Prostate gland (tissue), 2 donors: ENCODE measurements around the gene PAPLN.

Source experiments
- POLR2A ChIP-seq: fragments of 450-650 bp; IDR thresholded peaks from one replicate; pipeline ENCODE4 v1.6.1; 2016; ENCODE audit warnings: antibody characterized with exemption, mild to moderate bottlenecking
- TF ChIP-seq, protein P1 (sequence below), 4 experiments: fragments of 200-600 bp in 2 of 4; fragments of 450-650 bp in 2 of 4; sonication (generic) in 2 of 4; IDR thresholded peaks; 1 replicate in 3 of 4; 2 replicates in 1 of 4; pipeline ENCODE4 v1.5.1; 2016 to 2019; ENCODE audit warnings: antibody characterized with exemption in 4 of 4, mild to moderate bottlenecking in 2 of 4, moderate library complexity in 2 of 4

- TF ChIP-seq, protein P1, sequence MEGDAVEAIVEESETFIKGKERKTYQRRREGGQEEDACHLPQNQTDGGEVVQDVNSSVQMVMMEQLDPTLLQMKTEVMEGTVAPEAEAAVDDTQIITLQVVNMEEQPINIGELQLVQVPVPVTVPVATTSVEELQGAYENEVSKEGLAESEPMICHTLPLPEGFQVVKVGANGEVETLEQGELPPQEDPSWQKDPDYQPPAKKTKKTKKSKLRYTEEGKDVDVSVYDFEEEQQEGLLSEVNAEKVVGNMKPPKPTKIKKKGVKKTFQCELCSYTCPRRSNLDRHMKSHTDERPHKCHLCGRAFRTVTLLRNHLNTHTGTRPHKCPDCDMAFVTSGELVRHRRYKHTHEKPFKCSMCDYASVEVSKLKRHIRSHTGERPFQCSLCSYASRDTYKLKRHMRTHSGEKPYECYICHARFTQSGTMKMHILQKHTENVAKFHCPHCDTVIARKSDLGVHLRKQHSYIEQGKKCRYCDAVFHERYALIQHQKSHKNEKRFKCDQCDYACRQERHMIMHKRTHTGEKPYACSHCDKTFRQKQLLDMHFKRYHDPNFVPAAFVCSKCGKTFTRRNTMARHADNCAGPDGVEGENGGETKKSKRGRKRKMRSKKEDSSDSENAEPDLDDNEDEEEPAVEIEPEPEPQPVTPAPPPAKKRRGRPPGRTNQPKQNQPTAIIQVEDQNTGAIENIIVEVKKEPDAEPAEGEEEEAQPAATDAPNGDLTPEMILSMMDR (IDR thresholded peaks at IDR 0.05): no peak
- TF ChIP-seq POLR2A: no peak
These were observed 7.4 kb downstream of the PAPLN start for GRCh38 chr14:73244541-73245290.
